Omental fat pad (tissue), 4 donors: ENCODE results near the gene GALNT13. TPM values are rescaled to one million over a fixed set of nuclear protein-coding genes. Genes with fewer than 3 reads are reported as not detected.

ENCODE experiments used
- ATAC-seq: fragments of 150-250 bp; one replicate; pipeline ENCODE4 v1.9.1; 2016; ENCODE audit warnings: mild to moderate bottlenecking, moderate library complexity; ENCODE audit not compliant: low FRiP score
- DNase-seq: peaks from one replicate; pipeline ENCODE4 v3.0.0-alpha.2; 2019; ENCODE audit warnings: low spot score
- CTCF ChIP-seq, 3 donors: fragments of 450-650 bp; IDR thresholded peaks; one replicate each; pipeline ENCODE4 v1.5.1; 2016 to 2017; ENCODE audit warnings: antibody characterized with exemption in 3 of 3, mild to moderate bottlenecking in 3 of 3, moderate library complexity in 2 of 3
- total RNA-seq, 4 donors: library from RNA; depleted of rRNA; stranded (reverse); fragments of >200 nt; gene quantifications; one replicate each; pipeline ENCODE4 v1.1.0, GENCODE V29; 2016

GALNT13 gene
- total RNA-seq, 4 donors from 2014 or later, result 0.38 to 1.8 (median 0.54) TPM

- DNase-seq (no peak), ATAC-seq (no peak)
- no peak for TF ChIP-seq CTCF (IDR thresholded peaks at IDR 0.05)
Observed at GRCh38 chr2:153890576-153890975, 18.9 kb downstream of the GALNT13 start.

GRCh38 chr2:153891051-153891450, 19.3 kb downstream of the GALNT13 start:
- DNase-seq, result no peak
- TF ChIP-seq CTCF (IDR thresholded peaks at IDR 0.05), result no peak
- ATAC-seq, result no peak

- DNase-seq, result no peak
- TF ChIP-seq CTCF (IDR thresholded peaks at IDR 0.05), result no peak
- ATAC-seq, result no peak
Observed at GRCh38 chr2:153912798-153913396, 41.2 kb downstream of the GALNT13 start.

GRCh38 chr2:153917570-153917969, 45.8 kb downstream of the GALNT13 start:
- DNase-seq (no peak), ATAC-seq (no peak)
- TF ChIP-seq CTCF (IDR thresholded peaks at IDR 0.05), result no peak

GRCh38 chr2:153935511-153935910, 63.8 kb downstream of the GALNT13 start:
- TF ChIP-seq CTCF (IDR thresholded peaks at IDR 0.05), result no peak
- no peak for DNase-seq
- ATAC-seq, result no peak

GRCh38 chr2:153939124-153939796, 67.5 kb downstream of the GALNT13 start:
- no peak for DNase-seq
- ATAC-seq, result no peak
- TF ChIP-seq CTCF (IDR thresholded peaks at IDR 0.05), result no peak

- TF ChIP-seq CTCF (IDR thresholded peaks at IDR 0.05), result no peak
- no peak for DNase-seq
- ATAC-seq, result peak; percentile 78
Observed at GRCh38 chr2:153940511-153940910, 68.8 kb downstream of the GALNT13 start.
